ENCODE measurements around the gene CFTR.
A peak's percentile ranks its signal among the peaks of the same experiment; 100 is the strongest.

GRCh38 chr7:117458977-117459583 lies 20.7 kb upstream of the CFTR start:
- TF ChIP-seq CTCF (IDR thresholded peaks at IDR 0.05; ENCODE audit: low read length) = peak; percentile 68
- TF ChIP-seq EZH2 (IDR thresholded peaks at IDR 0.05; ENCODE audit: borderline replicate concordance, low read length) = no peak

Data from OCI-LY1 (cell line).